ENCODE results near the gene LRMDA.

The LRMDA gene

DNA sequence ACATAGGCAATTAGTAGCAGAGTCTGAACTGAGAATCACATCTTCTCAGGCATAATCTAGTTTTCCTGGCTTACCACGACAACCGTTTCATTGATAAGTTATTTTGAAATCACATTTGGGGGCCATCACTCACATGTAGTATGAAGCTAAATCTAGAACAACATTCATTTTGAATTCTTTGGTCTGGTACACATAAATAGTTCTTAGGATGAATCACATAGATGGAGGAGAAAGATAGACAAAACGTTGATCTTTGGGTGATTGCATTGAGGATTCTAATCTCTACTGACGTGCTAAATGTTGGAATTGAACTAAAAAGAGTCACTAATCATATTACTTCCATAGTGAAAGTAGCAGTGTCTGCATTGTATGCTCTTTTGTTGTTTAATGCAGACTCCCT, 1022.6 kb downstream of the LRMDA start:
- Histone ChIP-seq H3K79me1 (ENCODE audit: low read length) (no peaks in the 10 kb centered on the region), H2BK5ac (ENCODE audit: low read length) (no peak overlapping the region), H3K56ac (ENCODE audit: low read length) (no peak overlapping the region), H2BK120ac (ENCODE audit: low read depth, low read length) (no peak overlapping the region), H3K27me3 (ENCODE audit: insufficient read depth, low read length, poor library complexity) (no peaks in the 10 kb centered on the region), H2AK5ac (ENCODE audit: low read length) (no peak overlapping the region), H3K4ac (ENCODE audit: low read depth, low read length) (no peak overlapping the region), H3K4me3 (ENCODE audit: low read length) (no peak overlapping the region), H3K4me1 (ENCODE audit: control insufficient read depth, low read depth, low read length) (no peaks in the 10 kb centered on the region), H3K9ac (ENCODE audit: low read length) (no peak overlapping the region), H4K5ac (ENCODE audit: low read length) (no peak overlapping the region), H4K8ac (ENCODE audit: low read depth, low read length) (no peak overlapping the region), H2BK15ac (replicated peaks; ENCODE audit: low read depth) (no peak overlapping the region), H3K18ac (ENCODE audit: low read length) (no peak overlapping the region), H3K4me2 (ENCODE audit: low read length) (no peak overlapping the region), H3K27ac (ENCODE audit: low read depth, low read length) (no peak overlapping the region), H3K79me2 (ENCODE audit: control insufficient read depth, insufficient read depth, low read length) (no peaks in the 10 kb centered on the region), H3K23ac (ENCODE audit: low read length) (no peak overlapping the region), H3K36me3 (ENCODE audit: control insufficient read depth, insufficient read depth, low read length) (no peaks in the 10 kb centered on the region)
- WGBS (ENCODE audit: extremely low coverage, insufficient coverage, low lambda C conversion rate), result no CpG with 5 or more reads among the region's 4 CpGs
- no peak for DNase-seq

GRCh38 chr10:76454506-76455140, 1023.2 kb downstream of the LRMDA start:
- Histone ChIP-seq H3K79me2 (ENCODE audit: control insufficient read depth, insufficient read depth, low read length) (no peaks in the 10 kb centered on the region), H3K9ac (ENCODE audit: low read length) (no peak overlapping the region), H2AK5ac (ENCODE audit: low read length) (no peak overlapping the region), H2BK5ac (ENCODE audit: low read length) (no peak overlapping the region), H4K8ac (ENCODE audit: low read depth, low read length) (no peak overlapping the region), H3K23ac (ENCODE audit: low read length) (no peak overlapping the region), H3K27me3 (ENCODE audit: insufficient read depth, low read length, poor library complexity) (no peaks in the 10 kb centered on the region), H3K4ac (ENCODE audit: low read depth, low read length) (no peak overlapping the region), H3K36me3 (ENCODE audit: control insufficient read depth, insufficient read depth, low read length) (no peaks in the 10 kb centered on the region), H3K56ac (ENCODE audit: low read length) (no peak overlapping the region), H3K27ac (ENCODE audit: low read depth, low read length) (no peak overlapping the region), H3K4me3 (ENCODE audit: low read length) (no peak overlapping the region), H3K18ac (ENCODE audit: low read length) (no peak overlapping the region), H3K4me2 (ENCODE audit: low read length) (no peak overlapping the region), H3K79me1 (ENCODE audit: low read length) (no peaks in the 10 kb centered on the region), H4K5ac (ENCODE audit: low read length) (no peak overlapping the region), H3K4me1 (ENCODE audit: control insufficient read depth, low read depth, low read length) (no peaks in the 10 kb centered on the region), H2BK120ac (ENCODE audit: low read depth, low read length) (no peak overlapping the region), H2BK15ac (replicated peaks; ENCODE audit: low read depth) (no peak overlapping the region)
- no CpG with 5 or more reads among the region's 5 CpGs for WGBS (ENCODE audit: extremely low coverage, insufficient coverage, low lambda C conversion rate)
- DNase-seq, result no peak

DNA sequence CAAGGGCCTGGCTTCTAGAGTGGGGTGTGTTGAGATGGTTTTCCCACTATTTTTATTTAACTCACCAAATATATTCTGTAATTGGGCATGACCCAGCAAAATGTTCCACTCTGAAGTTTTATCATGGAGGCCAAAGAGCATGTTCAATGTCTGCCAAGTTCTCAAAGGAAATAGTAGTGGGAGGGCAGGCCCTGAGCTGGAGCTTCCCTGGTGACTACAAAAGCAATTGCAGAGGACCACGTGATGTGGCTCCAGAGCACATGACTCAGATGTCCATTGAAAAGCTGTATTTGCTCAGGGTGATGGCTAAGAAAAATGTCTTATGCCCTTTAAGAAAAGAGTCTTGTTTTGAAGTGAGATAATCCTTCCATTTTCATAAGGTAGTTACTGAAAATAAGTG, 1024.8 kb downstream of the LRMDA start:
- H3K23ac ChIP-seq (ENCODE audit: low read length), result no peak overlapping the region
- no peak overlapping the region for H3K18ac ChIP-seq (ENCODE audit: low read length)
- no peak for DNase-seq
- no peak overlapping the region for H2BK5ac ChIP-seq (ENCODE audit: low read length)
- no peak overlapping the region for H3K4me2 ChIP-seq (ENCODE audit: low read length)
- no peaks in the 10 kb centered on the region for H3K79me2 ChIP-seq (ENCODE audit: control insufficient read depth, insufficient read depth, low read length)
- H2AK5ac ChIP-seq (ENCODE audit: low read length), result no peak overlapping the region
- H3K56ac ChIP-seq (ENCODE audit: low read length), result no peak overlapping the region
- H4K8ac ChIP-seq (ENCODE audit: low read depth, low read length), result no peak overlapping the region
- no peaks in the 10 kb centered on the region for H3K36me3 ChIP-seq (ENCODE audit: control insufficient read depth, insufficient read depth, low read length)
- WGBS (ENCODE audit: extremely low coverage, insufficient coverage, low lambda C conversion rate), result no CpG with 5 or more reads among the region's 1 CpG
- no peak overlapping the region for H2BK120ac ChIP-seq (ENCODE audit: low read depth, low read length)
- H3K4ac ChIP-seq (ENCODE audit: low read depth, low read length), result no peak overlapping the region
- no peak overlapping the region for H3K9ac ChIP-seq (ENCODE audit: low read length)
- H4K5ac ChIP-seq (ENCODE audit: low read length), result no peak overlapping the region
- H2BK15ac ChIP-seq (replicated peaks; ENCODE audit: low read depth), result no peak overlapping the region
- no peak overlapping the region for H3K27ac ChIP-seq (ENCODE audit: low read depth, low read length)
- no peaks in the 10 kb centered on the region for H3K79me1 ChIP-seq (ENCODE audit: low read length)
- H3K4me3 ChIP-seq (ENCODE audit: low read length), result no peak overlapping the region
- H3K27me3 ChIP-seq (ENCODE audit: insufficient read depth, low read length, poor library complexity), result no peaks in the 10 kb centered on the region
- H3K4me1 ChIP-seq (ENCODE audit: control insufficient read depth, low read depth, low read length), result no peaks in the 10 kb centered on the region

GRCh38 chr10:76459016-76459730, 1027.7 kb downstream of the LRMDA start:
- no peak overlapping the region for H3K4ac ChIP-seq (ENCODE audit: low read depth, low read length)
- H3K27me3 ChIP-seq (ENCODE audit: insufficient read depth, low read length, poor library complexity), result no peaks in the 10 kb centered on the region
- H3K56ac ChIP-seq (ENCODE audit: low read length), result no peak overlapping the region
- no peak overlapping the region for H3K23ac ChIP-seq (ENCODE audit: low read length)
- H3K4me3 ChIP-seq (ENCODE audit: low read length), result no peak overlapping the region
- no peaks in the 10 kb centered on the region for H3K36me3 ChIP-seq (ENCODE audit: control insufficient read depth, insufficient read depth, low read length)
- no peak overlapping the region for H3K18ac ChIP-seq (ENCODE audit: low read length)
- H2AK5ac ChIP-seq (ENCODE audit: low read length), result no peak overlapping the region
- H3K9ac ChIP-seq (ENCODE audit: low read length), result no peak overlapping the region
- no peak overlapping the region for H2BK15ac ChIP-seq (replicated peaks; ENCODE audit: low read depth)
- no peak overlapping the region for H4K8ac ChIP-seq (ENCODE audit: low read depth, low read length)
- no peak overlapping the region for H3K27ac ChIP-seq (ENCODE audit: low read depth, low read length)
- no peak overlapping the region for H2BK120ac ChIP-seq (ENCODE audit: low read depth, low read length)
- no peaks in the 10 kb centered on the region for H3K79me2 ChIP-seq (ENCODE audit: control insufficient read depth, insufficient read depth, low read length)
- no peak overlapping the region for H4K5ac ChIP-seq (ENCODE audit: low read length)
- H2BK5ac ChIP-seq (ENCODE audit: low read length), result no peak overlapping the region
- WGBS (ENCODE audit: extremely low coverage, insufficient coverage, low lambda C conversion rate), result no CpG with 5 or more reads among the region's 8 CpGs
- H3K79me1 ChIP-seq (ENCODE audit: low read length), result no peaks in the 10 kb centered on the region
- no peak overlapping the region for H3K4me2 ChIP-seq (ENCODE audit: low read length)
- no peak for DNase-seq
- H3K4me1 ChIP-seq (ENCODE audit: control insufficient read depth, low read depth, low read length), result no peaks in the 10 kb centered on the region

DNA sequence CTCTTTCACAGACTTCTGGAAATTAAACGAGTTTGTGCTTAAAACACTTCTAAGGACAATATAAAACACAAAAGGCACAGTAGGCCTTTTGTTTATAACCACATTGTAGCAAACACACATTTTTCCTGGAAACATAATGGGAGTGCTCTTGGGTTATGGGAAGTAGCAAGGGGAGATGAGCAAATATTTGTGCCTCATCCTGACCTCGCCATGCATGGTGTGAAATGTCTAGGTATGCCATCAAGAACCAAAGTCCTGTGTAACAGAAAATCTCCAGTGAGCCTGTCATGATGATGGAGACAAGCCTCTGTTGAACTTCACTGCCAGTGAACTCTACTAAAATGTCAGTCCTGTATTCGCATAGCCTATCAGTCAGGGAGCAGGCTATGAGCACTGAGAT, 1029.6 kb downstream of the LRMDA start:
- Histone ChIP-seq H3K18ac (ENCODE audit: low read length) (no peak overlapping the region), H3K56ac (ENCODE audit: low read length) (no peak overlapping the region), H3K23ac (ENCODE audit: low read length) (no peak overlapping the region), H2BK5ac (ENCODE audit: low read length) (no peak overlapping the region), H3K27ac (ENCODE audit: low read depth, low read length) (no peak overlapping the region), H3K79me1 (ENCODE audit: low read length) (no peaks in the 10 kb centered on the region), H3K4me1 (ENCODE audit: control insufficient read depth, low read depth, low read length) (no peaks in the 10 kb centered on the region), H3K4ac (ENCODE audit: low read depth, low read length) (no peak overlapping the region), H3K27me3 (ENCODE audit: insufficient read depth, low read length, poor library complexity) (no peaks in the 10 kb centered on the region), H3K9ac (ENCODE audit: low read length) (no peak overlapping the region), H2BK15ac (replicated peaks; ENCODE audit: low read depth) (no peak overlapping the region), H3K4me2 (ENCODE audit: low read length) (no peak overlapping the region), H3K79me2 (ENCODE audit: control insufficient read depth, insufficient read depth, low read length) (no peaks in the 10 kb centered on the region), H3K4me3 (ENCODE audit: low read length) (no peak overlapping the region), H3K36me3 (ENCODE audit: control insufficient read depth, insufficient read depth, low read length) (no peaks in the 10 kb centered on the region), H4K8ac (ENCODE audit: low read depth, low read length) (no peak overlapping the region), H2BK120ac (ENCODE audit: low read depth, low read length) (no peak overlapping the region), H4K5ac (ENCODE audit: low read length) (no peak overlapping the region), H2AK5ac (ENCODE audit: low read length) (no peak overlapping the region)
- no CpG with 5 or more reads among the region's 3 CpGs for WGBS (ENCODE audit: extremely low coverage, insufficient coverage, low lambda C conversion rate)
- no peak for DNase-seq

- H4K5ac ChIP-seq (ENCODE audit: low read length), result no peak overlapping the region
- no peak overlapping the region for H3K9ac ChIP-seq (ENCODE audit: low read length)
- no peak overlapping the region for H3K4me2 ChIP-seq (ENCODE audit: low read length)
- no peaks in the 10 kb centered on the region for H3K27me3 ChIP-seq (ENCODE audit: insufficient read depth, low read length, poor library complexity)
- no peaks in the 10 kb centered on the region for H3K79me1 ChIP-seq (ENCODE audit: low read length)
- H4K8ac ChIP-seq (ENCODE audit: low read depth, low read length), result no peak overlapping the region
- H3K4me1 ChIP-seq (ENCODE audit: control insufficient read depth, low read depth, low read length), result no peaks in the 10 kb centered on the region
- no peak overlapping the region for H3K18ac ChIP-seq (ENCODE audit: low read length)
- no CpG with 5 or more reads among the region's 1 CpG for WGBS (ENCODE audit: extremely low coverage, insufficient coverage, low lambda C conversion rate)
- H2BK120ac ChIP-seq (ENCODE audit: low read depth, low read length), result no peak overlapping the region
- H3K4me3 ChIP-seq (ENCODE audit: low read length), result no peak overlapping the region
- no peak overlapping the region for H2BK15ac ChIP-seq (replicated peaks; ENCODE audit: low read depth)
- H2AK5ac ChIP-seq (ENCODE audit: low read length), result no peak overlapping the region
- no peaks in the 10 kb centered on the region for H3K36me3 ChIP-seq (ENCODE audit: control insufficient read depth, insufficient read depth, low read length)
- no peak overlapping the region for H3K4ac ChIP-seq (ENCODE audit: low read depth, low read length)
- H3K56ac ChIP-seq (ENCODE audit: low read length), result no peak overlapping the region
- no peak overlapping the region for H2BK5ac ChIP-seq (ENCODE audit: low read length)
- no peak for DNase-seq
- no peaks in the 10 kb centered on the region for H3K79me2 ChIP-seq (ENCODE audit: control insufficient read depth, insufficient read depth, low read length)
- no peak overlapping the region for H3K23ac ChIP-seq (ENCODE audit: low read length)
- H3K27ac ChIP-seq (ENCODE audit: low read depth, low read length), result no peak overlapping the region
Observed at GRCh38 chr10:76463111-76463510, 1031.7 kb downstream of the LRMDA start.
